Mesenchymal stem cell (in vitro differentiated cells and primary cell): ENCODE results near the gene SFTPA1.
A peak's percentile ranks its signal among the peaks of the same experiment; 100 is the strongest.
"Not testable (repeated sequence)": the region's sequence is repeated elsewhere in the genome, so short reads cannot be mapped to it uniquely, and the experiment has no call there.

ENCODE experiments used
- DNase-seq: peaks from one replicate; pipeline ENCODE4 v3.0.0-alpha.2; 2013
- H2AFZ ChIP-seq: one replicate; pipeline ENCODE4 v1.6.1; 2013; ENCODE audit warnings: low read depth, mild to moderate bottlenecking, control low read depth, inconsistent platforms, low read length, moderate library complexity
- H2AK5ac ChIP-seq: 2 replicates; pipeline ENCODE4 v1.6.1; 2013; ENCODE audit warnings: low read length, moderate library complexity, mild to moderate bottlenecking, inconsistent platforms; ENCODE audit not compliant: severe bottlenecking
- H2BK120ac ChIP-seq: one replicate; pipeline ENCODE4 v1.6.1; 2013; ENCODE audit warnings: low read depth, mild to moderate bottlenecking, inconsistent platforms, low read length, moderate library complexity
- H2BK12ac ChIP-seq, 2 experiments: one replicate each; pipeline ENCODE4 v1.6.1; 2013; ENCODE audit warnings: inconsistent platforms in 2 of 2, low read length in 2 of 2, mild to moderate bottlenecking in 2 of 2, moderate library complexity in 2 of 2, control low read depth in 1 of 2
- H2BK15ac ChIP-seq: one replicate; pipeline ENCODE4 v1.6.1; 2013; ENCODE audit warnings: mild to moderate bottlenecking, low read depth, inconsistent platforms; ENCODE audit not compliant: poor library complexity, severe bottlenecking
- H2BK5ac ChIP-seq: 2 replicates; pipeline ENCODE4 v1.6.1; 2013; ENCODE audit warnings: low read depth, mild to moderate bottlenecking, low read length, control low read depth, inconsistent platforms; ENCODE audit not compliant: poor library complexity, severe bottlenecking
- H3K14ac ChIP-seq, 2 experiments: one replicate each; pipeline ENCODE4 v1.6.1; 2013; ENCODE audit warnings: inconsistent platforms in 2 of 2, low read length in 2 of 2, control low read depth in 1 of 2, mild to moderate bottlenecking in 1 of 2, moderate library complexity in 1 of 2
- H3K18ac ChIP-seq, 2 experiments: one replicate each; pipeline ENCODE4 v1.6.1; 2013; ENCODE audit warnings: inconsistent platforms in 2 of 2, low read length in 2 of 2, control low read depth in 1 of 2, low read depth in 1 of 2, mild to moderate bottlenecking in 1 of 2
- H3K23ac ChIP-seq, 2 experiments: one replicate each; pipeline ENCODE4 v1.6.1; 2013; ENCODE audit warnings: inconsistent platforms in 2 of 2, low read length in 2 of 2, mild to moderate bottlenecking in 2 of 2, moderate library complexity in 2 of 2, control low read depth in 1 of 2
- H3K27ac ChIP-seq: 2 replicates; pipeline ENCODE4 v1.5.1; 2013; ENCODE audit warnings: mild to moderate bottlenecking, moderate library complexity, low read length, control low read depth, inconsistent platforms; ENCODE audit not compliant: poor library complexity, severe bottlenecking
- H3K27me3 ChIP-seq, 2 experiments: 2 replicates each; pipeline versions ENCODE4 v1.6.1 to v1.7.0; 2013; ENCODE audit warnings: low read length in 2 of 2, mild to moderate bottlenecking in 2 of 2, moderate library complexity in 2 of 2, control low read depth in 1 of 2, inconsistent platforms in 1 of 2; ENCODE audit not compliant: control insufficient read depth in 1 of 2, insufficient read depth in 1 of 2
- H3K36me3 ChIP-seq, 2 experiments: 2 replicates each; pipeline versions ENCODE4 v1.6.1 to v1.7.0; 2013; ENCODE audit warnings: low read length in 2 of 2, control low read depth in 1 of 2, inconsistent platforms in 1 of 2, low read depth in 1 of 2, mild to moderate bottlenecking in 1 of 2; ENCODE audit not compliant: insufficient read depth in 2 of 2, control insufficient read depth in 1 of 2
- H3K4ac ChIP-seq, 2 experiments: one replicate each; pipeline ENCODE4 v1.6.1; 2013; ENCODE audit warnings: inconsistent platforms in 2 of 2, low read length in 2 of 2, mild to moderate bottlenecking in 2 of 2, moderate library complexity in 2 of 2, control low read depth in 1 of 2, low read depth in 1 of 2
- H3K4me1 ChIP-seq: 2 replicates; pipeline ENCODE4 v1.6.1; 2013; ENCODE audit warnings: low read depth, low read length, control low read depth; ENCODE audit not compliant: control insufficient read depth, insufficient read depth
- H3K4me2 ChIP-seq: 2 replicates; pipeline ENCODE4 v1.6.1; 2013; ENCODE audit warnings: low read length, mild to moderate bottlenecking, inconsistent platforms; ENCODE audit not compliant: poor library complexity, severe bottlenecking
- H3K4me3 ChIP-seq, 2 experiments: 2 replicates each; pipeline versions ENCODE4 v1.5.1 to v1.7.0; 2013; ENCODE audit warnings: low read length in 2 of 2, mild to moderate bottlenecking in 2 of 2, control low read depth in 1 of 2, low read depth in 1 of 2; ENCODE audit not compliant: insufficient read depth in 1 of 2
- H3K79me1 ChIP-seq: replicated peaks from 2 replicates; pipeline ENCODE4 v1.6.1; 2013; ENCODE audit warnings: mild to moderate bottlenecking, control low read depth, low read length, inconsistent platforms; ENCODE audit not compliant: poor library complexity, severe bottlenecking
- H3K9ac ChIP-seq: 2 replicates; pipeline ENCODE4 v1.7.0; 2013; ENCODE audit warnings: mild to moderate bottlenecking, low read length, moderate library complexity
- H3K9me3 ChIP-seq: 2 replicates; pipeline ENCODE4 v1.7.0; 2013; ENCODE audit warnings: mild to moderate bottlenecking, low read length; ENCODE audit not compliant: control insufficient read depth
- H4K8ac ChIP-seq: one replicate; pipeline ENCODE4 v1.6.1; 2013; ENCODE audit warnings: inconsistent platforms, mild to moderate bottlenecking, low read length, moderate library complexity
- H4K91ac ChIP-seq: one replicate; pipeline ENCODE4 v1.6.1; 2013; ENCODE audit warnings: mild to moderate bottlenecking, low read length, inconsistent platforms
- WGBS: methylation state at CpG from one replicate; pipeline ENCODE4 v1.1.7; 2013; ENCODE audit warnings: mixed read lengths; 5-methylcytosine and 5-hydroxymethylcytosine counted together

The SFTPA1 gene

GRCh38 chr10:79605308-79605707 lies 5.4 kb upstream of the SFTPA1 start:
- Histone ChIP-seq H3K9me3 (peaks cover 8% of the 10 kb centered on the region), H2BK120ac (no peak overlapping the region), H2BK12ac (no peak overlapping the region), H3K27ac (no peak overlapping the region), H4K91ac (no peak overlapping the region), H3K18ac (no peak overlapping the region), H3K23ac (no peak overlapping the region), H3K4me1 (no peaks in the 10 kb centered on the region), H3K4me3 (no peak overlapping the region), H3K9ac (no peak overlapping the region), H3K36me3 (no peaks in the 10 kb centered on the region), H2BK15ac (no peak overlapping the region), H3K14ac (no peak overlapping the region), H3K4me2 (no peak overlapping the region), H4K8ac (no peak overlapping the region), H2BK5ac (no peak overlapping the region), H2AFZ (no peak overlapping the region), H3K79me1 (no peaks in the 10 kb centered on the region), H2AK5ac (no peak overlapping the region), H3K4ac (no peak overlapping the region), H3K27me3 (peaks cover 40 to 75% of the 10 kb centered on the region in 2 experiments)
- DNase-seq: no peak

DNA sequence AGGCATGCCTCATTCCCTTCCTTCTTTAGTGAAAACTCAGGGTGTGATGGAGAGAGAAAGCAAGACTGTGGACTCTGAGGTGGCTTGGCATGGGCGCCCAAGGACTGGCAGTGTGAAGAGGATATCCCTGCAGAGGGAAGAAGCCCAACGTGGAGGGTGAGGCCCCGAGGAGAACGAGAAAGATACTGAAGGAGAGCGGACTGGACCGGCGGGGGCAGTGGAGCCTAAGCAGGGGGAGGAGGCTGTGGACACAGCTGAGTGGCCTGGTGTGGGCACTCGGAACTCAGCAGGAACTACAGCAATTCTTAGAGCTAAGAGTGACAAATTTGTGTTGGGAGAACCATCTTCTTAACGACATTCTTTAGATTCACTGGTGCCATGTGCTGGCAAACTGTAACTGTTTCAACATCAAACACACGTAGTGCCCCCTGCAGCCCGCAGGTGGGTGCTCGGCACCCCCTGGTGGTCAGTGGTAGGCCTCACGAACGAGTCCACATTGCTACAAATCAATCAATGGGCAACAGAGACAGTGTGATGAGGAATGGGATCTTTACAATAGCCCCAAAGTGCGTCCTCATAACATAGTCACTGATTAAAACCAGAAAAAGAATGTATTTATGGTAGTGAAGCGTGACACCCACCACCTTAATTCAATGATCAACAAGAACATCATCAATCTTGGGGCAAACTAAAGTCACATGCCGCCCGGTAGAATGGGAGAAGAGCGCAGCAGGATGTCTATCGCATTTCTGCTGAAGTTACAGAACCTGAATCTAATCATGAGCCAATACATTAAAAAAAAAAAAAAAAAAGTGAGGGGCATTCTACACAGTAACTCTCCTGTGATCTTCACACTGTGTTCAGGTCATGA lies 2.0 kb upstream of the SFTPA1 start:
- Histone ChIP-seq H3K4me3 (no peak overlapping the region), H3K36me3 (no peaks in the 10 kb centered on the region), H3K4ac (no peak overlapping the region), H4K8ac (no peak overlapping the region), H3K79me1 (no peaks in the 10 kb centered on the region), H2BK12ac (no peak overlapping the region), H4K91ac (no peak overlapping the region), H3K4me1 (peaks cover 3% of the 10 kb centered on the region), H3K14ac (no peak overlapping the region), H3K9ac (no peak overlapping the region), H2BK15ac (no peak overlapping the region), H3K23ac (no peak overlapping the region), H2BK120ac (no peak overlapping the region), H2BK5ac (no peak overlapping the region), H3K9me3 (peaks cover under 1% of the 10 kb centered on the region), H2AK5ac (no peak overlapping the region), H3K18ac (no peak overlapping the region), H2AFZ (no peak overlapping the region), H3K4me2 (no peak overlapping the region), H3K27ac (no peak overlapping the region), H3K27me3 (peaks cover 34 to 51% of the 10 kb centered on the region in 2 experiments)
- peak; percentile 3 for DNase-seq
- 51% methylated on average over 18 of the region's 20 CpGs for WGBS

DNA sequence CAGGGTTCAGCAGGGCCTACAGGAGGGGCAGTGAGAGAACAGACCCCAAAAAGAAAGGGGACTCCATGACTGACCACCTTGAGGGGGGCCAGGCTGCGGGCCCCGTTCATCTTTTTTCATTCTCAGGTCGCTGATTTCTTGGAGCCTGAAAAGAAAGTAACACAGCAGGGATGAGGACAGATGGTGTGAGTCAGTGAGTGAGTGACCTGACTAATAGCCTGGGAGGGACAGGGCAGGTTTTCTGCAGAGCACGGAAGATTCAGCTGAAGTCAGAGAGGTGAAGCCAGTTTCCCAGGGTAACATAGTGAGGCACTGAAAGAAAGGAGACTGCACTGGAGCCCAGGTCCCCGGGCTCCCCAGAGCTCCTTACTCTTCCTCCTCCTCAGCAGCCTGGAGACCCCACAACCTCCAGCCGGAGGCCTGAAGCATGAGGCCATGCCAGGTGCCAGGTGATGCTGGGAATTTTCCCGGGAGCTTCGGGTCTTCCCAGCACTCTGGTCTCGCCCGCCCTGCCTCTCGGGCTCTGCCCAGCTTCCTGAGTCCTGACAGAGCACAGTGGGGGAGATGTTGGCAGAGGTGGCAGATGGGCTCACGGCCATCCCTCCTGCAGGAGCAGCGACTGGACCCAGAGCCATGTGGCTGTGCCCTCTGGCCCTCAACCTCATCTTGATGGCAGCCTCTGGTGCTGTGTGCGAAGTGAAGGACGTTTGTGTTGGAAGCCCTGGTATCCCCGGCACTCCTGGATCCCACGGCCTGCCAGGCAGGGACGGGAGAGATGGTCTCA lies 646 bp downstream of the SFTPA1 start:
- H3K9me3 ChIP-seq, H2BK12ac ChIP-seq, H3K4me2 ChIP-seq, H3K4me3 ChIP-seq, H4K91ac ChIP-seq, H3K27ac ChIP-seq, H3K23ac ChIP-seq, H3K79me1 ChIP-seq, H2AFZ ChIP-seq, H3K4ac ChIP-seq, H3K4me1 ChIP-seq, H2BK120ac ChIP-seq, H2BK15ac ChIP-seq, H3K18ac ChIP-seq, H2AK5ac ChIP-seq, H4K8ac ChIP-seq, H3K9ac ChIP-seq, H2BK5ac ChIP-seq, H3K36me3 ChIP-seq, H3K14ac ChIP-seq: not testable (repeated sequence)
- H3K27me3 ChIP-seq: peaks cover 22 to 36% of the 10 kb centered on the region in 2 experiments
- 83% methylated on average over 16 of the region's 18 CpGs for WGBS
- DNase-seq: peak; percentile 3

DNA sequence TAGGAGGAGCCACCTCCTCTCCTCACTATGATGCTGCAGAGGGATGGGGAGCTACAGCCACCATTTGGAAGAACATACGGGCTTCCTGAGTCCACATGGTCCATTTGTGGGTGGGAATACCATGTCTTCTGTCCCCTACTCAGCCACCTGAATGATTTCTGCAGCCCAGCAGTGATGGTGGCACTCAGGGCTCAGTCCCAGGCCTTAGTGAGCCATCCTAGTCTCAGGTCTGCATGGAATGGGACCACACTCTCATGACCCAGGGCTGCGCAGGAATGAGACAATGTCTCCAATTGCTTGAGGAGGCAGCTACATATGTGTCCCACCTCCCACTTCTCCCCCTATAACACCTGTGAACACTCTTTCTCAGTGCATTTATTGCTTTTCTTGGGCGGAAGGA lies 4.8 kb downstream of the SFTPA1 start:
- DNase-seq: no peak
- H2AK5ac ChIP-seq: no peak overlapping the region
- H3K23ac ChIP-seq: peak overlapping the region in 1 of 2 experiments; percentile 69
- H3K4me3 ChIP-seq: no peak overlapping the region
- no peak overlapping the region for H2BK5ac ChIP-seq
- peaks cover 9% of the 10 kb centered on the region for H3K9me3 ChIP-seq
- no peak overlapping the region for H2AFZ ChIP-seq
- no peak overlapping the region for H4K8ac ChIP-seq
- no peak overlapping the region for H3K9ac ChIP-seq
- H3K4ac ChIP-seq: no peak overlapping the region
- no peak overlapping the region for H4K91ac ChIP-seq
- no peak overlapping the region for H3K18ac ChIP-seq
- H2BK12ac ChIP-seq: no peak overlapping the region
- no peak overlapping the region for H3K27ac ChIP-seq
- H3K4me1 ChIP-seq: peaks cover 3% of the 10 kb centered on the region
- 61% methylated on average over 3 of the region's 3 CpGs for WGBS
- peak overlapping the region in 1 of 2 experiments; percentile 59 for H3K14ac ChIP-seq
- no peak overlapping the region for H2BK15ac ChIP-seq
- peaks cover 5 to 8% of the 10 kb centered on the region in 2 experiments for H3K27me3 ChIP-seq
- H3K36me3 ChIP-seq: no peaks in the 10 kb centered on the region
- H3K4me2 ChIP-seq: no peak overlapping the region
- H2BK120ac ChIP-seq: no peak overlapping the region
- H3K79me1 ChIP-seq: no peaks in the 10 kb centered on the region
